Stimulated activated CD8-positive, alpha-beta memory T cell treated with anti-CD3 and anti-CD28 coated beads, Interleukin-15, amount 100 ng/mL, for 4 hours (primary cell): ENCODE results near the gene TBXA2R.
"Not testable (repeated sequence)": the region's sequence is repeated elsewhere in the genome, so short reads cannot be mapped to it uniquely, and the experiment has no call there.

Experiments used
- DNase-seq, 2 donors: peaks; one replicate each; pipeline ENCODE4 v3.0.0-alpha.2; 2020; ENCODE audit warnings: low read depth in 2 of 2

Gene TBXA2R

DNA sequence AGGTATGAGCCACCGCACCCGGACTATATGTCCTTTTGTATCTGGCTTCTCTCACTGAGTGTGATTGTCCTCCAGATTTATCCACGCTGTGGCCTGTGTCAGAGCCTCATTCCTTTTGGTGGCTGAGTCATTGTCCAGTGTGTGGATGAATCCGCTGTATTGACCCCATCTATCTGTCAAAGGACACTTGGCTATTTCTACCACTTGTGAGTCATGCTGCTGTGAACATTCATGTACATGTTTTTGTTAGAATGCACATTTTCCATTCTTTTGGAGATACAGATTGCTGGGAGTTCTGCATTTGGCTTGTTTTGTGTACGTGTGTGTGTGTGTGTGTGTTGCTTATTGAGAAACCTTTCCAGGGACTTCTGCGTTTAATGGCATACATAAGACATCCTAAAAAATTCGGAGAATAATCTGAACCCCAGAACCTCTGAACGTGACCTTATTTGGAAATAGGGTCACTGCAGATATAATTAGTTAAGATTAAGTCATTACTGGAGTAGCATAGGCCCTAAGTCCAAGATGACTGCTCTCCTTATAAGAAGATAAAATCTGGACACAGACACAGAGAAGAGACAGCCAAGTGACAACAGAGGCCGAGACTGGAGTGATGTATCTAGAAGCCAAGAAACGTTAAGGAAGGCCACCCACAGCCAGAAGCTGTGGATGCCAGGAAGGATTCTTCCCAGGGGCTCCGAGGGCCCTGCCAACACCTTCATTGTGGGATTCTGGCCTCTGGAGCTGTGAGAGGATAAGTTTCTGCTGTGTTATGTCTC is 26.3 kb downstream of the TBXA2R start:
- DNase-seq, result no peak

DNA sequence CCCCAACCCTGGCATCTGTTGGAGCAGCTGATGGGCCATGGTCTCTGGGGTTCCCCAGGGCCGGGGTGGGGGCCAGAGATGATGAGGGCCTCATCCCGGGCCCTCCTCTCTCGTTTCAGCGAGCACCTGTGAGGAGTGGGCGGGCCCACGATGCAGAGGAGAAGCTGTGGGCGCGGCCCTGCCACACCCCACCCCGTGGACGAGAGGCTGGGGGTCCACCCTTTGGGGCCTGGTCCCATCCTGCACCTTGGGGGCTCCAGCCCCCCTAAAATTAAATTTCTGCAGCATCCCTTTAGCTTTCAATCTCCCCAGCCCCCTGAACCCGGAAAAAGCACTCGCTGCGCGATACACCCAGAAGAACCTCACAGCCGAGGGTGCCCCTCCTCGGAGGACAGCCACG is 28.3 kb downstream of the TBXA2R start:
- no peak for DNase-seq

GRCh38 chr19:3577723-3578344 is 28.8 kb downstream of the TBXA2R start:
- no peak for DNase-seq

GRCh38 chr19:3576696-3577443 is 29.8 kb downstream of the TBXA2R start:
- no peak for DNase-seq

GRCh38 chr19:3575949-3576673 is 30.6 kb downstream of the TBXA2R start:
- no peak for DNase-seq

GRCh38 chr19:3575260-3575741 is 31.4 kb downstream of the TBXA2R start:
- no peak for DNase-seq

- DNase-seq, result peak; percentile 54 to 68
These were observed 32.6 kb downstream of the TBXA2R start for GRCh38 chr19:3573858-3574637.

GRCh38 chr19:3573162-3573857 is 33.4 kb downstream of the TBXA2R start:
- no peak for DNase-seq

DNA sequence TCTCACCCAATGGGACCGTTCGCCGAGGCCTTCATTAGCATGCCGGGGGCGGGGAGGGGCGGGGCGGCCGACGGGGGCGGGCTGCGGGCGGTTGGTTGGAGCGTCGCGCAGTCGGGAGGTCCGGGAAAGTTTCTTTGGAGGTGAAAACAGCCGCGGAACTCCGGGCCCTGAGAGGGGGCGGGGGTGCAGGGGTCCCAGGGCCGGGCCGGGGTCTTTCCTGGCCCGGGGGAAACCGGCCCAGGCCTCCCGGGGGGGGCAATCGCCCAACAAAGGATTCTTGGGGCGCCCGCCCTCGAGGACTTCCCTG is 33.9 kb downstream of the TBXA2R start, which contains the start of gene HMG20B:
TSS of gene HMG20B (plus strand) at position 90 of the 307 bp plus-strand sequence. CDS start 366 bp downstream, outside the sequence.
- no peak for DNase-seq

DNA sequence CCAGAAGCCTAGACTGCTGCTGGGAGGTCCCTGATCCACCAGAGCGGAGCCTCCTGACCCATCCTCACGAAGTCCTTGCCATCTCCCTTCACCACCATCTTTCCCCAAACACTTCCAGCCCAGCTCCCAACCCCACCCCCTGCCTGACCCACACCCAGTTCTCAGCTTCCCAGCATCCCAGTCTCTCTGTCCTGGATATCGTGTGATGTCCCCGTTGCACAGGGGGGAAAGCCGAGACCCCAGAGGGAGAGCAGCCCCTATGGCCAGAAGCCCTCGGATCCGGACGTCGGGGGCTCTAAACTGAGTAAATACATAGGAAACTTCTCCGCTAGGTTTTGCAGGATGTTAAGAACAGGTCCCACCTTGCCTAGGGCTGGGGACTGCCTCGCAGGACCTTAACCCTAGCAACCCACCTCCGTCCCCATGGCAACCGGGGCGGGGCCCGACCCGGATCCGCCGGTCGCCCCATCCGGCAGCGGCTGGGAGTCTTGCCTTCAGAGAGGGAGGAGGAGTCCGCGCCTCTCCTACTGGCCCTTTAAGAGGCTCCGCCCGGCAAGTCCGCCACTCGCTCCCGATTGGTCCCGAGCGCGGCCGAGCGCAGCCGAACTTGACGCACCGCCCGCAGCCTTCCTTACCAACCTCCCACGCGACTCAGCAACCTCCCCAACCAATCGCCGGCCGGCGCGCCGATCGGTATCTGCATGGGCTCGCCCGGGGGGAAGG is 34.4 kb downstream of the TBXA2R start:
- peak; percentile 99 for DNase-seq

DNA sequence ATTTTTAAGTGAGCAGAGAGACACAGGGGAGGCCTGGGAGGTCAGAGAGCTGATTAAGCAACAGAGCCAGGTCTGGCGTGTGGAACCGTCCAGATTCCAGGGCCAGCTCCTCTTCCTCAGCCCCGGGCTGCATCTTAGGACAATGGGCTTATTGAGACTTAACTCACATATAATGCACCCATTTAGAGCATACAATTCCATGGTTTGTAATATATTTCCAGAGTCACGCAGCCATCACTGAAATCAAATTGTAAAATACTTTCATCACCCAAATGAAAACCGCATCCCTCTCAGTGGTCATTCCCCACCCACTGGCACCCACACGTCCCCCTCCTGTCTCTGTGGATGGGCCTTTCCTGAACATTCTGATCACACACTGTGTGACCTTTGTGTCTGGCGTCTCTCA is 36.1 kb downstream of the TBXA2R start:
- DNase-seq, result no peak

GRCh38 chr19:3570042-3570441 is 36.6 kb downstream of the TBXA2R start:
- not testable (repeated sequence) for DNase-seq

DNA sequence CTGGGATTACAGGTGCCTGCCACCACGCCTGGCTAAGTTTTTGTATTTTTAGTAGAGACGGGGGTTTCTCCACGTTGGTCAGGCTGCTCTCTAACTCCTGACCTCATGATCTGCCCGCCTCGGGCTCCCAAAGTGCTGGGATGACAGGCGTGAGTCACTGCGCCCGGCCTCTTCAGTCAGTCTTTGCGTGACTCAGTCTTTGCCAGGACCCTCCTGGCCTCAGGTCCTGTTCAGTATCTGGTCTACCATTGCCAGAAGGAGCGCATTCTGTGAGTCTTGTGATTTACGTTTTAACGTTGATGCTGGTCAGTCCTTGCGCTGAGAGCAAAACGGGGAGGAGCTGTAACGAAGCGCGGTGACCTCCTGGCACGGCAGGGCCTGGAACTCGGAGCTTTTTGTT is 41.5 kb downstream of the TBXA2R start:
- DNase-seq, result no peak

DNA sequence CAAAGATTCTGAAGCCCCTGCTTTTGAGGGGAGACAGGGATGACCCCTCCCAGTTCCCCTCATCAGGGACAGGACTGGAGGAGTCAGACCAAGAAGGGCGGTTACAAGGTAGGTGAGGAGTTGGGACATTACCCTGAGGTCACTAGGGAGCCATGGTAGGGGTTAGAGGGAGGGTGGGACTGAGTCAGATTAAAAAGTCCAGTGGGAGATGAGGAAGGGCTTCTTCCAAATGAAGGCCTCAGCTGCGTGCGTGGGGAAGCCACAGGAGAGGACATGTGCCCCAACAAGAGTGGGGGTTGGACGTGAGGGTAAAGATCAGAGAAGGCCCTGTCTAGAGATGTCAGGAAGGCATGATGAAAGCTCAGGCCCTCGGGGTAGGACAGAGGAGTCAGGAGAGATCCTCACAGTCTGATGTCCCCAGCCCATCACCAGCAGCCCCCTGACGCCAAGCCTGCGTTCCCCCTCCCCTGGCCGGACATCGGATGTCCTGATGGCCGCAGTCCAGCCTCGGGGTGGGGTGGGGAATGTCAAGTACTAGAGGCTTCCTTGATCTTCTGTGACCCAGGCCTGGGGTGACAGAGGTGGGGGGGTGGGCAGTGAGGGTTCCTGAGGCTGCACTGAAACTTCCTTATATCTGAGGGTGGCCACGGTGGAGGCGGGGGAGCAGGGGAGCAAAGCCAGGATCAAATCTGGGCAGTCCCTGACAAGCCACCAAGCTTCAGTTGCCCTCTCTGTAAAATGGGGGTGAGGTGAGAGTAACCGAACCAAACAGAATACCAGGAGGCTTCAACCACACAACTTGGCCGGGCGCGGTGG is 42.8 kb downstream of the TBXA2R start:
- DNase-seq, result no peak

GRCh38 chr19:3557461-3558248 is 49.0 kb downstream of the TBXA2R start, which contains the start of gene MFSD12:
MFSD12 (minus strand) TSS chr19:3557586; CDS start chr19:3557403, 183 bp downstream.
- DNase-seq, result peak; percentile 83 to 89

DNA sequence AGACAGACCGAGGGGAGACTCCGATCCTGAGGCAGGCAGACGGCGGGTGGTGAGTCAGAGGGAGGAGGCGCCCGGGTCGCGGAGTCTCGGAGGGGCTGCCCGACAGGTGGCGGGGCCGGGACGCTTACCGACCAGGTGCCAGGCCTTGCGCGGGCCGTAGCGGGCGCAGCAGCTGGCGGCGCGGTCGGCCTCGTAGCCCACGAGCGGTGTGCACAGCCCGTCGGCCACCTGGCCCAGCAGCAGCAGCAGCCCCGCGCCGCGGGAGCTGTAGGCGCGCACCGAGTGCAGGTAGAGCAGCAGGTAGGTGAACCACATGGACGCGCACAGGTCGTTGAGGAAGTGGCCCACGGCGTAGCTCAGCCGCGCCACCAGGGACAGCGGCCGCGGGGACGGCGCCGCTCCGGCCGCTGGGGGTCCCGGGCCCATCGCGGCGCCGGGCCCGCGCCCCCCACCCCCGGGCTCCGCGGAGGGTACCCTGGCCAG is 49.7 kb downstream of the TBXA2R start:
- DNase-seq, result peak; percentile 40 to 50

GRCh38 chr19:3556423-3556977 is 50.2 kb downstream of the TBXA2R start:
- no peak for DNase-seq
